ENCODE results near the gene ZNF385B.

The ZNF385B gene

DNA sequence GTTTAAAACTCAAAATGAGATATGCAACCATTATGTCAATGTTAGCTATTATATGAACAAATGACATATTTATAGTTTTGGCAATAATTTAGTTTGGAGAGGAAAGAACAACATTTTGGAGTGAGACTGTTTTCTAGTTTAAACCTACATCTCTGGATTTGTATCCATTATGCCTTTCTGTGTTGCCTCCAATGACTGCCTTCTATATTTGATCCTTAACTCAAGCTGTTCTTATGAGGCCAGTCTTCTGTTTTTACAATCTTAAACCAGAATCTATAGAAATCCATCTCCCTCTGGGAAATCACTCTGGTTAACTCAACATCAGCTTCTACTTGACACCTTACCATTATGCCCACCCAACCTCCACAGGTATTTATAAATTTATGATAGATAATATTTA lies 67.5 kb downstream of the ZNF385B start:
- no peaks in the 10 kb centered on the region for H3K4me1 ChIP-seq (ENCODE audit: insufficient read depth, low read length)
- H3K4me2 ChIP-seq (ENCODE audit: insufficient read depth, low read length), result no peak overlapping the region
- no peak overlapping the region for H2AFZ ChIP-seq (ENCODE audit: low read depth, low read length)
- H3K27me3 ChIP-seq (ENCODE audit: insufficient read depth, low read length, poor library complexity), result peaks cover 9% of the 10 kb centered on the region
- no peak for TF ChIP-seq EZH2 (IDR thresholded peaks at IDR 0.05; ENCODE audit: borderline replicate concordance, low read depth, low read length, severe bottlenecking)
- TF ChIP-seq, protein P1, sequence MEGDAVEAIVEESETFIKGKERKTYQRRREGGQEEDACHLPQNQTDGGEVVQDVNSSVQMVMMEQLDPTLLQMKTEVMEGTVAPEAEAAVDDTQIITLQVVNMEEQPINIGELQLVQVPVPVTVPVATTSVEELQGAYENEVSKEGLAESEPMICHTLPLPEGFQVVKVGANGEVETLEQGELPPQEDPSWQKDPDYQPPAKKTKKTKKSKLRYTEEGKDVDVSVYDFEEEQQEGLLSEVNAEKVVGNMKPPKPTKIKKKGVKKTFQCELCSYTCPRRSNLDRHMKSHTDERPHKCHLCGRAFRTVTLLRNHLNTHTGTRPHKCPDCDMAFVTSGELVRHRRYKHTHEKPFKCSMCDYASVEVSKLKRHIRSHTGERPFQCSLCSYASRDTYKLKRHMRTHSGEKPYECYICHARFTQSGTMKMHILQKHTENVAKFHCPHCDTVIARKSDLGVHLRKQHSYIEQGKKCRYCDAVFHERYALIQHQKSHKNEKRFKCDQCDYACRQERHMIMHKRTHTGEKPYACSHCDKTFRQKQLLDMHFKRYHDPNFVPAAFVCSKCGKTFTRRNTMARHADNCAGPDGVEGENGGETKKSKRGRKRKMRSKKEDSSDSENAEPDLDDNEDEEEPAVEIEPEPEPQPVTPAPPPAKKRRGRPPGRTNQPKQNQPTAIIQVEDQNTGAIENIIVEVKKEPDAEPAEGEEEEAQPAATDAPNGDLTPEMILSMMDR (IDR thresholded peaks at IDR 0.05; ENCODE audit: borderline replicate concordance, extremely low read depth, low read length, poor library complexity, severe bottlenecking), result no peak
- ATAC-seq (ENCODE audit: insufficient read depth, low read depth), result no peak
- no peaks in the 10 kb centered on the region for H3K36me3 ChIP-seq (ENCODE audit: insufficient read depth, low read length)
- no peaks in the 10 kb centered on the region for H3K9me3 ChIP-seq (ENCODE audit: insufficient read depth, low read length, severe bottlenecking)
- H3K9ac ChIP-seq (ENCODE audit: low read depth, low read length), result no peak overlapping the region
- H3K27ac ChIP-seq (ENCODE audit: low read length), result no peak overlapping the region
- no peaks in the 10 kb centered on the region for H4K20me1 ChIP-seq (ENCODE audit: insufficient read depth, low read length)
- H3K4me3 ChIP-seq (ENCODE audit: low read depth in 1 of 2, low read length in 2 of 2), result no peak overlapping the region
- no peak for DNase-seq
- no peaks in the 10 kb centered on the region for H3K79me2 ChIP-seq (ENCODE audit: insufficient read depth, low read length)

DNA sequence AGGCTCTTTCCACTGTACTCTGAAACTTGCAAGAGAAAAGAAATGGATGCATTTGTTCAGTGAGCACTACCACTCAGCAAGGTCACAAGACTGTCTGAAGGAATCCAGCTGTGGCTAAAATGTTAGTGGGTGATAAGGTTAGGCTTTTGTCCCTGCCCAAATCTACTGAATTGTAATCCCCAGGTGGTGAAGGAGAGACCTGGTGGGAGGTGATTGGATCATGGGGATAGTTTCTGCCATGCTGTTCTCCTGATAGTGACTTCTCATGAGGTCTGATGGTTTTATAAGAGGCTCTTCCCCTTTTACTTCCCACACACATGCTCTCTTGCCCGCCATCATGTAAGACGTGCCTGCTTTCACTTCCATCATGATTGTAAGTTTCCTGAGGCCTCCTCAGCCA lies 68.2 kb downstream of the ZNF385B start:
- DNase-seq (no peak), ATAC-seq (ENCODE audit: insufficient read depth, low read depth) (no peak)
- no peak overlapping the region for H3K4me3 ChIP-seq (ENCODE audit: low read depth in 1 of 2, low read length in 2 of 2)
- H2AFZ ChIP-seq (ENCODE audit: low read depth, low read length), result no peak overlapping the region
- H3K9me3 ChIP-seq (ENCODE audit: insufficient read depth, low read length, severe bottlenecking), result no peaks in the 10 kb centered on the region
- H3K4me1 ChIP-seq (ENCODE audit: insufficient read depth, low read length), result no peaks in the 10 kb centered on the region
- H3K27ac ChIP-seq (ENCODE audit: low read length), result no peak overlapping the region
- H3K9ac ChIP-seq (ENCODE audit: low read depth, low read length), result no peak overlapping the region
- H4K20me1 ChIP-seq (ENCODE audit: insufficient read depth, low read length), result no peaks in the 10 kb centered on the region
- TF ChIP-seq, protein P1 (IDR thresholded peaks at IDR 0.05; ENCODE audit: borderline replicate concordance, extremely low read depth, low read length, poor library complexity, severe bottlenecking), result no peak
- no peaks in the 10 kb centered on the region for H3K79me2 ChIP-seq (ENCODE audit: insufficient read depth, low read length)
- peaks cover 11% of the 10 kb centered on the region for H3K27me3 ChIP-seq (ENCODE audit: insufficient read depth, low read length, poor library complexity)
- H3K4me2 ChIP-seq (ENCODE audit: insufficient read depth, low read length), result no peak overlapping the region
- no peaks in the 10 kb centered on the region for H3K36me3 ChIP-seq (ENCODE audit: insufficient read depth, low read length)

DNA sequence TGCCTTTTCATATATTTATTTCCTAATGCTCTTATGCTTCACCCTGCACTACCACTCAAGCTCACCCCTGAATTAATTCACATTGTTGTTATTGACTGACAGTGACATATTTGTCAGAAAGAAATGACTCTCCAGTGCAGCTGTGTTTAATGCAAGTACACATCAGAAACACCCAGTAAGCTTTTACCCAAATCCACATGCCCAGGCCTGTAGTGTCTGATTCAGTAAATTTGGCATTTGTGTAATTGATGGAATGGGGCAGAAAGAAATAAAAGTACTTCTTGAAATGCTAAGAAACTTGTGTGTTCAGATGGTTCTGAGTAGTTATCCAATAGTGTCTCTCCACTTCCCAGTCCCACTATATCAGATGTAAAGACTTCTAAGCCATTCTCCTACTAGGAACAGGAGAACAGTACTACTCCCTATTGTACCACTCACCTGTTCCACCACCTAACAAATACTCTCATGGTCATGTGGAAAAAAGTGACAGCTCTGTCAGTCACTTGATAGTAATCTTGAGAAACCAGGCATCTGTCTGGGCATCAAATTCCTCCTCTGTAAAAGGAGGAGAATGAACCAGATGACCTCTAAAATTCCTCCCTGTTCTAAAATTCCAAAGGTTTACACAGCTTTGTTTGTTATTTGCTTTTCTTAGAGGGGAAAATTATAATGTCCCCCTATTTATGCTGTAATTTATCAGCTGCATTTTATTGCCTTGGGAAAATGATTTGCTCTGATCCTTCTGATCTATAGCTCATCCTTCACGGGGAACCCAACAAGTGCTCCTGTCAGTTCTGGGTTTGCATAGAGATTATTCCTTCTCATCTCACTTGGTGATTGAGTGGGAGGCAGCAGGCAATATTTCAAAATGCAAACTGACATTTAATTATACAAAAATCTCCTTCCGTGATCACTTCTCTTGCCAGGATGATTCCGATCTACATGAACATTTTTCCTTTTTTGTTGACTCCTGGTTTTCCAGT lies 70.9 kb downstream of the ZNF385B start:
- DNase-seq, result no peak
- H3K9ac ChIP-seq (ENCODE audit: low read depth, low read length), result no peak overlapping the region
- no peak overlapping the region for H3K4me2 ChIP-seq (ENCODE audit: insufficient read depth, low read length)
- H3K4me1 ChIP-seq (ENCODE audit: insufficient read depth, low read length), result no peaks in the 10 kb centered on the region
- H3K9me3 ChIP-seq (ENCODE audit: insufficient read depth, low read length, severe bottlenecking), result no peaks in the 10 kb centered on the region
- no peak overlapping the region for H3K27ac ChIP-seq (ENCODE audit: low read length)
- H3K4me3 ChIP-seq (ENCODE audit: low read depth in 1 of 2, low read length in 2 of 2), result no peak overlapping the region
- ATAC-seq (ENCODE audit: insufficient read depth, low read depth), result no peak
- H3K27me3 ChIP-seq (ENCODE audit: insufficient read depth, low read length, poor library complexity), result peaks cover 2% of the 10 kb centered on the region
- H3K79me2 ChIP-seq (ENCODE audit: insufficient read depth, low read length), result no peaks in the 10 kb centered on the region
- H4K20me1 ChIP-seq (ENCODE audit: insufficient read depth, low read length), result no peaks in the 10 kb centered on the region
- no peak for TF ChIP-seq EZH2 (IDR thresholded peaks at IDR 0.05; ENCODE audit: borderline replicate concordance, low read depth, low read length, severe bottlenecking)
- TF ChIP-seq, protein P1 (IDR thresholded peaks at IDR 0.05; ENCODE audit: borderline replicate concordance, extremely low read depth, low read length, poor library complexity, severe bottlenecking), result no peak
- H2AFZ ChIP-seq (ENCODE audit: low read depth, low read length), result no peak overlapping the region
- no peaks in the 10 kb centered on the region for H3K36me3 ChIP-seq (ENCODE audit: insufficient read depth, low read length)

All from DND-41 (cell line).